ENCODE results near the gene BUD31. TPM values are rescaled to one million over a fixed set of nuclear protein-coding genes. Genes with fewer than 3 reads are reported as not detected.

BUD31 gene
- total and polyA plus RNA-seq, 2 of the 8 experiments (the other 6 are each of a cell fraction or from before 2014, with no cell fraction given): 46.7 to 114 TPM

DNA sequence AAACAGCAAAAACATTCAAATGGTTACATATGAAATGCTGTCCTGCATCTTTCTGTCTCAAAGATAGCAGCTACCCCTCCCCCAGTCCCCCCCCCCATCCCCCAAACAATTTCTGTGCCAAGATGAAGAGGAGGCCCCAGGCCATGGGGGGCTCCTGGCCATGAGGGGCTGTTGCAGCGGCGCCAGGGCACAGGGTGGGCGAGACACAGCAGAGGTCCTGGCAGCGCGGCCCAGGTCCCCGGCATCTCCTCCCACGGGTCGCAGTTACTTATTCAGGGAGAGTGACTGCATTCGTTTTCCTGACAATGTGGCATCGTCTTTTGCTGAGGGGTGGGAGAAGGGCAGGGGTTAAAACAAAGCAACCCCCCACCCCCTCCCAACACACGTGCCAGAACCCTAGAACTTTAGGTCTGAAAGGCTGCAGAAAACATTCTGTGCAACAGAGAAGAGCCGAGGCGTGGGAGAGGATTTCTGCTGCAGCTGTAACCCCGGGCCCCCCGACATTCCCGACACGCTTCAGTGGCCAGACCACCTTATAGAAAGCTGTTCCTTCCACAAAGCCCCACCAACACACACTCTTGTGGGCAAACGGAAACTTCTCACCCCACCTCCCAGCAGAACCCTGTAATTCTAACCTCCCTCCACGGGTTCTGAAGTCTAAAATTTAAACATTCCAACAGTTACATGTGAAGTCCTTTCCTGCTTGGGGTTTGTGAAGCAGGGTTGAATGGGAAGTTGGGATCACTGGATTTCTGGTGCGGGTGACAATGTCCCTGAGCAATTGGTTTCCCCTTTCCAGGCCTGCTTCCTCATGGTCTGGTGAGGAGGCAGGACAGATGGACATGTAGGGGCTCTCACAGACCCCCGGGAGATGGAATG, 12.1 kb upstream of the BUD31 start:
- no peak for DNase-seq (ENCODE audit: low read depth in 1 of 2, low spot score in 2 of 2)
- Histone ChIP-seq H4K5ac (ENCODE audit: insufficient read length, low read depth, low read length) (no peak overlapping the region), H3K18ac (ENCODE audit: extremely low read depth, low read length) (no peak overlapping the region), H3K36me3 (ENCODE audit: control insufficient read depth in 2 of 4, insufficient read depth in 4 of 4, low read length in 3 of 4) (peaks cover 23 to 68% (median 44%) of the 10 kb centered on the region in 4 experiments), H2BK120ac (replicated peaks; ENCODE audit: low read depth, low read length) (no peak overlapping the region), H3K27ac (ENCODE audit: low read depth, low read length) (no peak overlapping the region), H2BK12ac (ENCODE audit: low read depth, low read length) (no peak overlapping the region), H2BK15ac (ENCODE audit: low read length) (no peak overlapping the region), H2BK5ac (ENCODE audit: low read depth, low read length) (no peak overlapping the region), H2BK20ac (ENCODE audit: low read length) (no peak overlapping the region), H2AFZ (ENCODE audit: low read length) (no peak overlapping the region), H3K79me2 (ENCODE audit: control insufficient read depth in 1 of 2, insufficient read depth in 2 of 2, low read length in 2 of 2) (no peaks in the 10 kb centered on the region), H2AK5ac (ENCODE audit: low read depth, low read length) (no peak overlapping the region), H3K9ac (replicated peaks in 1 of 4; ENCODE audit: extremely low read depth in 1 of 4, low read depth in 3 of 4, low read length in 3 of 4) (no peak overlapping the region), H3K4me1 (replicated peaks in 1 of 4; ENCODE audit: control insufficient read depth in 3 of 4, insufficient read depth in 4 of 4, low read length in 3 of 4) (peaks cover 2 to 12% (median 5%) of the 10 kb centered on the region in 4 experiments; a peak in 6 of 7 replicates), H3K9me3 (ENCODE audit: insufficient read depth in 2 of 2, low read depth in 1 of 2, low read length in 1 of 2) (no peaks in the 10 kb centered on the region), H4K8ac (ENCODE audit: extremely low read depth, insufficient read depth, low read length) (no peak overlapping the region; the same call in 1 of the 2 replicates), H3K23ac (ENCODE audit: insufficient read length) (no peak overlapping the region), H3K79me1 (ENCODE audit: low read depth, low read length) (no peaks in the 10 kb centered on the region), H4K20me1 (replicated peaks in 1 of 2; ENCODE audit: control insufficient read depth in 1 of 2, insufficient read depth in 2 of 2, low read length in 2 of 2) (peaks cover 12 to 29% of the 10 kb centered on the region in 2 experiments), H3K23me2 (ENCODE audit: low read depth, low read length) (peaks cover 4% of the 10 kb centered on the region; the same call in 1 of the 2 replicates), H3K56ac (replicated peaks; ENCODE audit: insufficient read length, low read depth, low read length) (no peak overlapping the region), H4K91ac (replicated peaks; ENCODE audit: insufficient read length, low read length) (no peak overlapping the region), H3K27me3 (replicated peaks in 1 of 4; ENCODE audit: control insufficient read depth in 3 of 4, extremely low read depth in 1 of 4, insufficient read depth in 3 of 4, low read length in 3 of 4) (no peaks in the 10 kb centered on the region), H3K4ac (replicated peaks; ENCODE audit: insufficient read length, low read depth, low read length) (no peak overlapping the region), H3K4me3 (ENCODE audit: extremely low read depth in 1 of 4, insufficient read depth in 2 of 4, low read depth in 3 of 4, low read length in 4 of 4) (no peak overlapping the region), H3K4me2 (ENCODE audit: insufficient read depth in 1 of 2, low read depth in 2 of 2, low read length in 2 of 2) (no peak overlapping the region), H3K14ac (ENCODE audit: insufficient read length) (no peak overlapping the region)
- POLR2A ChIA-PET (ENCODE audit: partially characterized antibody): interaction anchor here (7.9 kb wide), 1 partner anchor 10 kb away, joined by 150 read pairs; the partner anchor contains the start of genes BUD31 and PDAP1
- WGBS, 2 experiments (ENCODE audit: extremely low coverage in 1 of 2, insufficient coverage in 1 of 2, insufficient read length in 1 of 2, insufficient replicate concordance in 2 of 2, low coverage in 1 of 2, low lambda C conversion rate in 2 of 2, missing lambda C conversion rate in 1 of 2): 93% methylated on average over 21 of the region's 21 CpGs; no CpG with 5 or more reads in 1 of the 2 experiments
- no peak for FAIRE-seq
- CTCF ChIA-PET (ENCODE audit: partially characterized antibody): interaction anchor here (1.0 kb wide), 1 partner anchor 31 kb away, joined by 3 read pairs; no protein-coding TSS in a partner anchor
- TF ChIP-seq CBX8 (IDR thresholded peaks at IDR 0.05; ENCODE audit: borderline replicate concordance, low read depth, low read length) (no peak), RBBP5 (IDR thresholded peaks at IDR 0.05; ENCODE audit: borderline replicate concordance, low read depth, low read length) (no peak), TBP (IDR thresholded peaks at IDR 0.05; ENCODE audit: low read depth, low read length) (no peak), NANOG (IDR thresholded peaks at IDR 0.05; ENCODE audit: insufficient read depth, low read depth, low read length, poor library complexity, severe bottlenecking) (no peak), CTBP2 (IDR thresholded peaks at IDR 0.05; ENCODE audit: borderline replicate concordance, insufficient read depth, insufficient read length, low read length) (no peak), RAD21 (IDR thresholded peaks at IDR 0.05 in 1 of 2, conservative IDR thresholded peaks at IDR 0.05 in 1 of 2; ENCODE audit: low read depth in 2 of 2, low read length in 2 of 2) (no peak), POLR2AphosphoS5 (IDR thresholded peaks at IDR 0.05; ENCODE audit: low read depth, low read length) (no peak), CREB1 (IDR thresholded peaks at IDR 0.05) (no peak), TAF7 (optimal IDR thresholded peaks at IDR 0.05; ENCODE audit: borderline replicate concordance, low read depth, low read length) (no peak)
- TF ChIP-seq, protein P1, sequence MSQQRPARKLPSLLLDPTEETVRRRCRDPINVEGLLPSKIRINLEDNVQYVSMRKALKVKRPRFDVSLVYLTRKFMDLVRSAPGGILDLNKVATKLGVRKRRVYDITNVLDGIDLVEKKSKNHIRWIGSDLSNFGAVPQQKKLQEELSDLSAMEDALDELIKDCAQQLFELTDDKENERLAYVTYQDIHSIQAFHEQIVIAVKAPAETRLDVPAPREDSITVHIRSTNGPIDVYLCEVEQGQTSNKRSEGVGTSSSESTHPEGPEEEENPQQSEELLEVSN (IDR thresholded peaks at IDR 0.05): no peak
